ENCODE results near the gene PCDHB16.
"Not testable (repeated sequence)": the region's sequence is repeated elsewhere in the genome, so short reads cannot be mapped to it uniquely, and the experiment has no call there.

- not testable (repeated sequence) for TF ChIP-seq REST (IDR thresholded peaks at IDR 0.05; ENCODE audit: borderline replicate concordance); CTCF (IDR thresholded peaks at IDR 0.05; ENCODE audit: poor library complexity, severe bottlenecking); EZH2 (IDR thresholded peaks at IDR 0.05; ENCODE audit: borderline replicate concordance, insufficient read depth, low read length, poor library complexity, severe bottlenecking); RAD21 (conservative IDR thresholded peaks at IDR 0.05)
Observed at GRCh38 chr5:141188682-141189081, 6.5 kb downstream of the PCDHB16 start.

Data from neural cell (in vitro differentiated cells).